OCI-M2 (cell line): ENCODE results near the gene SRF.

Experiments used
- DNase-seq: peaks from one replicate; lab custom pipeline; 2025; ENCODE audit not compliant: unreplicated experiment; lab: John Stamatoyannopoulos, UW

The SRF gene

DNA sequence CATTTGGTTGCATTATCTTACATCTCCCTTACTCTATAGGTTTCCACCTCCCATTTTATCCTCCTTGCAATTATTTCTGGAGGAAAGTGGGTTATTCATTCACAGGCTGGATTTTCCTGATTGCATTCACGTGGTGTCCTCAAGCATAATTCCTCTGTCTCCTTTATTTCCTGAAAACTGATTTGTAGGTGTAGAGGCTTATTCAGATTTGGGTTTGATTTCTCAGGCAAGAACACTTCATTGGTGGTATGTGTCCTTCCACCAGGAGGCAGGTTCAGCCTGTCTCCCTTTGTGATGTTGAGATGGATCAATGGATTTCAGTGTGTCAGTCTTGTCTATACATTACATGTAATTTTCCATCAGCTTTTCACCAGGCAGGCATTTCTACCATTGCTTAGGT is 40.9 kb downstream of the SRF start:
- DNase-seq, result no peak

DNA sequence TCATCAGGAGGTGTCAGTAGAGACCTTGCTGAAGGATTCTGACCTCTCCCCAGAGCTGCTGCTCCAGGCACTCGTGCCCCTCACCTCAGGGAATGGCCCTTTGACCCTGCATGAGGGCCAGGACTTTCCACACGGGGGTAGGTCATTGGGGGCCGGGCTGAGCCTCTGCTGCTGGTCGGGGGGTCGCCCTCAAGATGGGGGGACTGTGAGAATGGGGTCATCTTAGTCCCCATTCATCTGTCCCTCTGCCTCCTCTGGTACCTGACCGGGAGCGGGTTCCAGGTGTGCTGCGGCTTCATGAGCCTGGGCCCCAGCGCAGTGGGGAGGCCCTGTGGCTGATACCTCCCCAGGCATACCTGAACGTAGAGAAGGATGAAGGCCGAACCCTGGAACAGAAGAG is 42.4 kb downstream of the SRF start:
- no peak for DNase-seq

GRCh38 chr6:43215066-43215465 is 44.0 kb downstream of the SRF start:
- DNase-seq, result no peak

GRCh38 chr6:43216200-43216599 is 45.1 kb downstream of the SRF start:
- no peak for DNase-seq

- no peak for DNase-seq
Measured at GRCh38 chr6:43217351-43217750, 46.3 kb downstream of the SRF start.

- DNase-seq, result no peak
Measured at GRCh38 chr6:43219119-43219518, 48.0 kb downstream of the SRF start.

DNA sequence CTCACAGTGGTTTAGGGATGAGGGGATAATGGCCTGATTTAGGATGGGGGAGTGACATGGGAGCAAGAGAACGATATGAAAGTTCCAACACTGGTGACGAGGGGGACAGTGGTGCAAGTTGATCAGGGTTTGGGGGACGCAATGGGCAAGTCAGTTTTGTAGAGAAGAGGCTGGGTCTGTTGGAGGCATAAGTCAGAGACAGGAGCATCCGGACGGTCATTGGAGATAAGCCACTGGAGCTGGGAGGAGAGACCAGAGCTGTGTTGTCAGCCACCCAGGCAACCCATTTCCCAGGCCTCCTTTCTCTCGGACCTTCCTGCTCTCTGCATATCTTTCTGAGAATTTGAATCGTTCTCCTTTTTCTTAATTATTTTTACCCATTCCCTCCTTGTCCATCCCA is 48.7 kb downstream of the SRF start:
- no peak for DNase-seq

GRCh38 chr6:43220439-43220951 is 49.4 kb downstream of the SRF start:
- no peak for DNase-seq

- no peak for DNase-seq
Measured at GRCh38 chr6:43221046-43221972, 50.2 kb downstream of the SRF start.

DNA sequence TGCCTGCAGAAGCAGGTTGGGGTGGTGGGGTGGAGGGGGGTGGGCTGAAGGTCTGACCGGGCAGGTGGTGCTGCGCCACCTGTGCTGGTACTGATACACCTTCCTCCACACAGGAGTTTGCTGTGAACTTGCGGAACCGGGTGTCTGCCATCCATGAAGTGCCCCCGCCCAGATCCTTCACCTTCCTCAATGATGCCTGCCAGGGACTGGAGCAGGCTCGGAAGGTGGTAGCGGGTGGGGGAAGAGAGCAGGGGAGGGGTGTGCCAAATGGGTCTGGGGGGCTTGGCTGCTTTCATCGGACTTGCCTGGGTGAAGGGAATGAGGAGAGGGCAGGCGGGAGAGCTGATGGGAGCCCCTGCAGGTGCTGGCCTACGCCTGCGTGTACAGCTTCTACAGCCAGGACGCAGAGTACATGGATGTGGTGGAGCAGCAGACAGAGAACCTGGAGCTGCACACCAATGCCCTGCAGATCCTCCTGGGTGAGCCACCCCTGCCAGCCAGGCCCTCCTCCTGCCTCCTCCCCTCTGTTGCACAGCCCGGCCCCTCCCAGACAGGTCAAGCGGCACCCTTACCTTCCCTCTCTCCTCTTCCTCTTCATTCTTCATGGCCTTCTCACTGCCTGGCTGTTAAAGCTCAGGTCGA is 51.5 kb downstream of the SRF start:
- no peak for DNase-seq

GRCh38 chr6:43223175-43223574 is 52.1 kb downstream of the SRF start:
- no peak for DNase-seq

DNA sequence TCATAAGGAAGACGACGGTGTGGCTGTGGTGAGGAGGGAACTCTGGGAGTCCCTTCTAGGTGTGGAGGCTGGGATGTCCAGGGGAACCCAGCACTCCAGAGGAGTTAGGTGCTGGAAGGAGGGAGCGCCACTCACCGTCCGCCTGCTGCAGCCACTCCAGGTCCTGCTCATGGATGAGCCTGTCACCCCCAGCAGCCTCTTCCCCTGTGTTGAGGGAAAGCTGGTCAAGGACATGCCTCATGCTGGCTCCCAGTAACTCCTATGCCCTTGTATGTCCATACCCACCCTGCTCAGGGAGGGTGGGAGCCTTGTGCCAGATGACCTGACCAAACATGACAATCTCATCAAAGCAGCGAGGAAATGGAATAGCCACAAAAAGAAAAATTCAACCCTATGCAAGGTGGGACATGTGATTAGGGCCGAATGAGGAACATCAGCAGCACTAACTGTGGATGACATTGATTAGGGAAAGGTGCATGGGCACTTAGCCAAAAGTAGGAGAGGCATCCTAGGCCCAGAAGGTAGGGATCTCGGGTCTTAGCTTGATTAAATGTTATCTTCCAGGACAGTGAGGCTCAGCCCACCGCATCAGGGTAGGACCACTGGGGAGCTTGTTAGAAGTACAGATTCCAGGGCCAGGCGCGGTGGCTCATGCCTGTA is 55.3 kb downstream of the SRF start:
- DNase-seq, result no peak

- DNase-seq, result no peak
Measured at GRCh38 chr6:43228951-43229802, 58.1 kb downstream of the SRF start, which contains the start of gene DNPH1. Gene DNPH1, minus strand, starts transcription at chr6:43229481. Its CDS starts 25 bp downstream, at chr6:43229456.

DNA sequence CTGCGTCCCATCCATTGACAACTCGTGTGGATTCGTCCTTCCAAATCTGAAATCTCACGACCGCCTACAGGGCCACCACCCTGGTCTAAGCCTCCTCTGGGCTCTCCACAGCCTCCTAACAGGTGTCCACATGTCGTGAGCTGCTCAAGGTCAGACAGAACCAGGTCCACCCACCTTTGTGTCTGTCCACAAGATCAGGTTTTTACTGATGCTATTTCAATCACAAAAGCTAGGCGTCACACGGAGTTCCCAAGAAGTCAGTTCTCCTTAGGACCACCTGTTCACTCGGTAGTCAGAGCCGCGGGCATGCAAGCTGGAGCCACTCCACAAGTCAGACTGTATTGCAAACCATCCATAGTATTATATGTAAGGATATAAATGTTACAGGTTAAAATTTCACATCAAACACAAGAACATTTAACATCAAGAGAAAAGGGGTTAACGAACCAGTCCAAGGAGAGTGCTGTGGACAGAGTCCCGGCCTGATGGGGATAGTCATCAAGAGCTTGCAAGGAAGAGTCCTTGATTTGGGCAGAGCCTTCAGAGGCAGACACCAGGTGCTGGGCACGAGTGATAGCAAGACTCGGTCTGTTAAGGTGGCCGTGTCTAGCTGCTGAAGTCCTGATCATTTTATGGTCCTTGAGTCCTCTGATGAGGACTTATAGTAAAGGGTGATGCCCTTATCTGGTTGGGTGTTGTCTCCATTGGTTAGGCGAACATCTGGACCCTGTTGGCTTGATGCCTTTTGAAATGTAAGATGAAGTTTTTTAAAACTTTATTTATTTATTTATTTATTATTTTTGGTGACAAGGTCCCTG is 58.9 kb downstream of the SRF start:
- DNase-seq, result no peak

DNA sequence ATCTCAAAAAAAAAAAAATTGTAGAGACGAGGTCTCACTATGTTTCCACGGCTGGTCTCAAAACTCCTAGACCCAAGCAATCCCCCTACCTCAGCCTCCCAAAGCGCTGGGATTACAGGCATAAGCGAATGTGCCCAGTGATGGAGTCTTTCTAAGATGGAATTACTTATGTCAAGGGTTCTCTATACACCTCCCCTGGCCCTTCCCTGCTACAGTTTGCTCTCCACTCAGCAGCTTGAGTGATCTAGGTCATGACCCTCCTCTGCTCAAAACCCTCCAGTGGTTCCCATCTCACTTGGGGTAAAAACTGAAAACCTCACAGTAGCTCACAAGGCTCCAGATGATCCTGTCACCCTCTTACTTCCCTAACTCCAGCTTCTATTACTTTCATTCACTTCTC is 60.0 kb downstream of the SRF start:
- no peak for DNase-seq
